HEK293 (cell line): ENCODE results near the gene HOMER1.

ENCODE experiments used
- CTCF ChIA-PET: fragments of 350-600 bp; formaldehyde crosslinking; extraction: SDS; loops from one replicate; lab custom pipeline; 2021; ENCODE audit warnings: antibody characterized with exemption; lab: Yijun Ruan, JAX
- POLR2A ChIA-PET: fragments of 300-600 bp; formaldehyde crosslinking; extraction: SDS; loops from one replicate; lab custom pipeline; 2020; ENCODE audit warnings: antibody characterized with exemption, inconsistent platforms; lab: Yijun Ruan, JAX
- H3K27ac ChIP-seq: fragments of 200-500 bp; sonication (Bioruptor generic); 2 replicates; pipeline ENCODE4 v1.5.1; 2014; ENCODE audit warnings: low read depth, low read length, control low read depth, inconsistent platforms; ENCODE audit errors: extremely low read depth
- H3K36me3 ChIP-seq, 2 experiments: fragments of 200-500 bp in 1 of 2; sonication (Bioruptor generic) in 1 of 2; 1 replicate in 1 of 2; 2 replicates in 1 of 2; pipeline ENCODE4 v1.5.1; 2014 to 2017; ENCODE audit warnings: inconsistent platforms in 2 of 2, low read length in 2 of 2; ENCODE audit not compliant: control insufficient read depth in 2 of 2, insufficient read depth in 1 of 2
- H3K4me1 ChIP-seq: fragments of 200-500 bp; sonication (Bioruptor generic); 2 replicates; pipeline ENCODE4 v1.5.1; 2014; ENCODE audit warnings: mild to moderate bottlenecking, low read length, inconsistent platforms; ENCODE audit not compliant: control insufficient read depth, insufficient read depth
- H3K4me3 ChIP-seq: 2 replicates; pipeline ENCODE4 v1.5.1; 2011; ENCODE audit warnings: low read depth, mild to moderate bottlenecking, control low read depth, low read length, moderate library complexity
- H3K9me3 ChIP-seq: fragments of 200-500 bp; sonication (Bioruptor generic); 2 replicates; pipeline ENCODE4 v1.5.1; 2014; ENCODE audit warnings: low read depth, low read length, inconsistent platforms; ENCODE audit not compliant: control insufficient read depth, insufficient read depth
- FEZF1 ChIP-seq: fragments of 450-650 bp; formaldehyde crosslinking; IDR thresholded peaks from 2 replicates; pipeline ENCODE4 v1.5.1; 2016; ENCODE audit warnings: missing biosample characterization, missing genetic modification characterization
- KLF10 ChIP-seq: fragments of 450-650 bp; IDR thresholded peaks from 2 replicates; pipeline ENCODE4 v1.5.1; 2018; ENCODE audit warnings: missing biosample characterization, mild to moderate bottlenecking, missing genetic modification characterization
- TRIM28 ChIP-seq: IDR thresholded peaks from 2 replicates; pipeline ENCODE4 v1.6.1; 2011; ENCODE audit warnings: low read length, control low read depth, borderline replicate concordance
- ZIC2 ChIP-seq: fragments of 450-650 bp; formaldehyde crosslinking; IDR thresholded peaks from 2 replicates; pipeline ENCODE4 v1.5.1; 2016; ENCODE audit warnings: missing biosample characterization, missing genetic modification characterization
- ZNF138 ChIP-seq: fragments of 450-650 bp; formaldehyde crosslinking; IDR thresholded peaks from 2 replicates; pipeline ENCODE4 v1.5.1; 2016; ENCODE audit warnings: missing biosample characterization, missing genetic modification characterization, borderline replicate concordance
- ZNF169 ChIP-seq: fragments of 450-650 bp; formaldehyde crosslinking; IDR thresholded peaks from 2 replicates; pipeline ENCODE4 v1.5.1; 2016; ENCODE audit warnings: missing biosample characterization, missing genetic modification characterization
- ZNF174 ChIP-seq: fragments of 450-650 bp; formaldehyde crosslinking; IDR thresholded peaks from 2 replicates; pipeline ENCODE4 v1.5.0; 2017; ENCODE audit warnings: missing biosample characterization, mild to moderate bottlenecking, missing genetic modification characterization
- ZNF175 ChIP-seq: fragments of 450-650 bp; formaldehyde crosslinking; IDR thresholded peaks from 2 replicates; pipeline ENCODE4 v1.5.1; 2016; ENCODE audit warnings: missing biosample characterization, missing genetic modification characterization
- ZNF184 ChIP-seq: fragments of 450-650 bp; IDR thresholded peaks from 2 replicates; pipeline ENCODE4 v1.5.1; 2018; ENCODE audit warnings: missing biosample characterization, mild to moderate bottlenecking, missing genetic modification characterization
- ZNF2 ChIP-seq: fragments of 450-650 bp; formaldehyde crosslinking; IDR thresholded peaks from 2 replicates; pipeline ENCODE4 v1.5.1; 2016; ENCODE audit warnings: missing biosample characterization, missing genetic modification characterization
- ZNF302 ChIP-seq: fragments of 450-650 bp; formaldehyde crosslinking; IDR thresholded peaks from 2 replicates; pipeline ENCODE4 v1.5.1; 2016; ENCODE audit warnings: missing biosample characterization, missing genetic modification characterization, low read depth
- ZNF311 ChIP-seq: fragments of 450-650 bp; formaldehyde crosslinking; IDR thresholded peaks from 2 replicates; pipeline ENCODE4 v1.5.1; 2017; ENCODE audit warnings: missing biosample characterization, missing genetic modification characterization, borderline replicate concordance
- ZNF510 ChIP-seq: fragments of 450-650 bp; formaldehyde crosslinking; IDR thresholded peaks from 2 replicates; pipeline ENCODE4 v1.5.1; 2018; ENCODE audit warnings: mild to moderate bottlenecking, missing genetic modification characterization, missing biosample characterization; ENCODE audit not compliant: insufficient replicate concordance
- ZNF549 ChIP-seq: fragments of 450-650 bp; IDR thresholded peaks from 2 replicates; pipeline ENCODE4 v1.5.1; 2018; ENCODE audit warnings: missing biosample characterization, missing genetic modification characterization, mild to moderate bottlenecking, inconsistent platforms, moderate library complexity
- ZNF571 ChIP-seq: fragments of 450-650 bp; formaldehyde crosslinking; IDR thresholded peaks from 2 replicates; pipeline ENCODE4 v1.5.0; 2017; ENCODE audit warnings: missing biosample characterization, missing genetic modification characterization
- ZNF629 ChIP-seq: fragments of 450-650 bp; formaldehyde crosslinking; IDR thresholded peaks from 2 replicates; pipeline ENCODE4 v1.5.1; 2017; ENCODE audit warnings: missing biosample characterization, missing genetic modification characterization
- ZNF660 ChIP-seq: fragments of 450-650 bp; IDR thresholded peaks from 2 replicates; pipeline ENCODE4 v1.5.1; 2018; ENCODE audit warnings: missing biosample characterization, mild to moderate bottlenecking, missing genetic modification characterization
- ZNF791 ChIP-seq: fragments of 450-650 bp; formaldehyde crosslinking; IDR thresholded peaks from 2 replicates; pipeline ENCODE4 v1.5.1; 2016; ENCODE audit warnings: missing biosample characterization, missing genetic modification characterization
- ZNF843 ChIP-seq: fragments of 450-650 bp; formaldehyde crosslinking; IDR thresholded peaks from 2 replicates; pipeline ENCODE4 v1.5.1; 2016; ENCODE audit warnings: missing biosample characterization, missing genetic modification characterization
- ZSCAN23 ChIP-seq: fragments of 450-650 bp; formaldehyde crosslinking; IDR thresholded peaks from 2 replicates; pipeline ENCODE4 v1.5.1; 2016; ENCODE audit warnings: missing biosample characterization, missing genetic modification characterization
- TF ChIP-seq, protein P1 (sequence below): fragments of 450-650 bp; formaldehyde crosslinking; IDR thresholded peaks from 2 replicates; pipeline ENCODE4 v1.5.1; 2016; ENCODE audit warnings: missing biosample characterization, missing genetic modification characterization
- TF ChIP-seq, protein P2 (sequence below): fragments of 450-650 bp; formaldehyde crosslinking; IDR thresholded peaks from 2 replicates; pipeline ENCODE4 v1.5.1; 2016; ENCODE audit warnings: missing biosample characterization, missing genetic modification characterization, low read depth
- TF ChIP-seq, protein P3 (sequence below): fragments of 450-650 bp; formaldehyde crosslinking; IDR thresholded peaks from 2 replicates; pipeline ENCODE4 v1.5.1; 2016; ENCODE audit warnings: missing biosample characterization, missing genetic modification characterization
- TF ChIP-seq, protein P4 (sequence below): fragments of 450-650 bp; formaldehyde crosslinking; IDR thresholded peaks from 2 replicates; pipeline ENCODE4 v1.5.1; 2017; ENCODE audit warnings: missing biosample characterization, missing genetic modification characterization
- TF ChIP-seq, protein P5 (sequence below): fragments of 450-650 bp; formaldehyde crosslinking; IDR thresholded peaks from 2 replicates; pipeline ENCODE4 v1.5.1; 2016; ENCODE audit warnings: missing biosample characterization, missing genetic modification characterization

Gene HOMER1

DNA sequence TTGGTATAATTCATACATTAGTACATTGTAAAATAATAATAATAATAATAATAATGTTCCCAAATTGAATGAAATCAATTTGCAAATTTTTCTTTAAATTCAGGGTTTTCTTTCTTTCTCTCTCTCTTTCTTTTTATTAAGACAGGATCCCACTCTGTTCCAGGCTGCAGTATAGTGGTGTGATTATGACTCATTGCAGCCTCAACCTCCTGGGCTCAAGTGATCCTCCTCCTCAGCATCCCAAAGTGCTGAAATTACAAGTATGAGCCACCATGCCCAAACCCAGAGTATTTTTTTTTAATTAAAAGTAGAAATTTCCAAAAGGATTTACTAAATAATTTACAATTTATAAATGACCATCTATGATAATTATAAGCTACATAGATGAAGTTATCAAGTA is 117.7 kb downstream of the HOMER1 start (continued):
- TF ChIP-seq, protein P1, sequence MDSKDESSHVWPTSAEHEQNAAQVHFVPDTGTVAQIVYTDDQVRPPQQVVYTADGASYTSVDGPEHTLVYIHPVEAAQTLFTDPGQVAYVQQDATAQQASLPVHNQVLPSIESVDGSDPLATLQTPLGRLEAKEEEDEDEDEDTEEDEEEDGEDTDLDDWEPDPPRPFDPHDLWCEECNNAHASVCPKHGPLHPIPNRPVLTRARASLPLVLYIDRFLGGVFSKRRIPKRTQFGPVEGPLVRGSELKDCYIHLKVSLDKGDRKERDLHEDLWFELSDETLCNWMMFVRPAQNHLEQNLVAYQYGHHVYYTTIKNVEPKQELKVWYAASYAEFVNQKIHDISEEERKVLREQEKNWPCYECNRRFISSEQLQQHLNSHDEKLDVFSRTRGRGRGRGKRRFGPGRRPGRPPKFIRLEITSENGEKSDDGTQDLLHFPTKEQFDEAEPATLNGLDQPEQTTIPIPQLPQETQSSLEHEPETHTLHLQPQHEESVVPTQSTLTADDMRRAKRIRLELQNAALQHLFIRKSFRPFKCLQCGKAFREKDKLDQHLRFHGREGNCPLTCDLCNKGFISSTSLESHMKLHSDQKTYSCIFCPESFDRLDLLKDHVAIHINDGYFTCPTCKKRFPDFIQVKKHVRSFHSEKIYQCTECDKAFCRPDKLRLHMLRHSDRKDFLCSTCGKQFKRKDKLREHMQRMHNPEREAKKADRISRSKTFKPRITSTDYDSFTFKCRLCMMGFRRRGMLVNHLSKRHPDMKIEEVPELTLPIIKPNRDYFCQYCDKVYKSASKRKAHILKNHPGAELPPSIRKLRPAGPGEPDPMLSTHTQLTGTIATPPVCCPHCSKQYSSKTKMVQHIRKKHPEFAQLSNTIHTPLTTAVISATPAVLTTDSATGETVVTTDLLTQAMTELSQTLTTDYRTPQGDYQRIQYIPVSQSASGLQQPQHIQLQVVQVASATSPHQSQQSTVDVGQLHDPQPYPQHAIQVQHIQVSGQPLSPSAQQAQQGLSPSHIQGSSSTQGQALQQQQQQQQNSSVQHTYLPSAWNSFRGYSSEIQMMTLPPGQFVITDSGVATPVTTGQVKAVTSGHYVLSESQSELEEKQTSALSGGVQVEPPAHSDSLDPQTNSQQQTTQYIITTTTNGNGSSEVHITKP (tag by site-specific recombination), result no peak
- no peak for TF ChIP-seq ZNF184

DNA sequence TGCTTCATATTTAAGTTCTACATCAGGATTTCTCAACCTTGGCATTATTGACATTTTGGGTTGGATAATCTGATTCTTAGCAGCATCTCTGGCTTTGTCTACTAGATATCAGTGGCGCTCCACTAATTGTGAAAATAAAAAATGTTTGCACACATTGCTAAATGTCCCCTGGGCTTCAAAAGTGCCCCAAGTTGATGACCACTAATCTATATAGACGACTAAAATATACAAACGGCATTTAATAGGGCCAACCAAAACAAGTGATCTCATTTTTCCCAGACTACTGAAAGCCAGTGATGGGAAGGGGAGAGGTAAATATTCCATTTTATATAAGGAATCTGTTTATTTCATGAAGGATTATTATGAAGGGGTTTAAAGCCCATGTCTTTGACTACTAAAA is 118.6 kb downstream of the HOMER1 start:
- CTCF ChIA-PET, result interaction anchor here (0.6 to 0.9 kb wide), 2 partner anchors 371 to 374 kb away, joined by 3 to 5 read pairs; no protein-coding TSS in a partner anchor
- POLR2A ChIA-PET, result no interaction called here
- no peak overlapping the region for H3K4me3 ChIP-seq
- H3K27ac ChIP-seq, result no peak overlapping the region
- no peaks in the 10 kb centered on the region for H3K9me3 ChIP-seq
- H3K36me3 ChIP-seq, result peaks cover 9 to 18% of the 10 kb centered on the region in 2 experiments
- peaks cover 5% of the 10 kb centered on the region for H3K4me1 ChIP-seq
- TF ChIP-seq ZNF629 (tag by site-specific recombination) (no peak), ZNF138 (tag by site-specific recombination) (no peak), ZNF2 (tag by site-specific recombination) (no peak), ZNF302 (tag by site-specific recombination) (no peak), ZNF174 (tag by site-specific recombination) (no peak), TRIM28 (no peak), ZNF311 (tag by site-specific recombination) (no peak), ZNF175 (tag by site-specific recombination) (no peak), ZIC2 (tag by site-specific recombination) (no peak), ZNF843 (peak; percentile 53; the same call in 1 of the 2 replicates), ZNF791 (tag by site-specific recombination) (no peak), ZNF549 (tag by site-specific recombination) (no peak), KLF10 (tag by site-specific recombination) (no peak), FEZF1 (tag by site-specific recombination) (peak; percentile 42), ZNF169 (tag by site-specific recombination) (no peak), ZSCAN23 (tag by site-specific recombination) (no peak), ZNF660 (tag by site-specific recombination) (0 out of 2 replicates have a peak, but pooled peaks have one; percentile 71), ZNF571 (tag by site-specific recombination) (no peak), ZNF510 (tag by site-specific recombination) (no peak)
- TF ChIP-seq, protein P2, sequence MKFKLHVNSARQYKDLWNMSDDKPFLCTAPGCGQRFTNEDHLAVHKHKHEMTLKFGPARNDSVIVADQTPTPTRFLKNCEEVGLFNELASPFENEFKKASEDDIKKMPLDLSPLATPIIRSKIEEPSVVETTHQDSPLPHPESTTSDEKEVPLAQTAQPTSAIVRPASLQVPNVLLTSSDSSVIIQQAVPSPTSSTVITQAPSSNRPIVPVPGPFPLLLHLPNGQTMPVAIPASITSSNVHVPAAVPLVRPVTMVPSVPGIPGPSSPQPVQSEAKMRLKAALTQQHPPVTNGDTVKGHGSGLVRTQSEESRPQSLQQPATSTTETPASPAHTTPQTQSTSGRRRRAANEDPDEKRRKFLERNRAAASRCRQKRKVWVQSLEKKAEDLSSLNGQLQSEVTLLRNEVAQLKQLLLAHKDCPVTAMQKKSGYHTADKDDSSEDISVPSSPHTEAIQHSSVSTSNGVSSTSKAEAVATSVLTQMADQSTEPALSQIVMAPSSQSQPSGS (tag by site-specific recombination), result no peak
- TF ChIP-seq, protein P3, sequence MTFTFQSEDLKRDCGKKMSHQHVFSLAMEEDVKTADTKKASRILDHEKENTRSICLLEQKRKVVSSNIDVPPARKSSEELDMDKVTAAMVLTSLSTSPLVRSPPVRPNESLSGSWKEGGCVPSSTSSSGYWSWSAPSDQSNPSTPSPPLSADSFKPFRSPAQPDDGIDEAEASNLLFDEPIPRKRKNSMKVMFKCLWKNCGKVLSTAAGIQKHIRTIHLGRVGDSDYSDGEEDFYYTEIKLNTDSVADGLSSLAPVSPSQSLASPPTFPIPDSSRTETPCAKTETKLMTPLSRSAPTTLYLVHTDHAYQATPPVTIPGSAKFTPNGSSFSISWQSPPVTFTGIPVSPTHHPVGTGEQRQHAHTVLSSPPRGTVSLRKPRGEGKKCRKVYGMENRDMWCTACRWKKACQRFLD (tag by site-specific recombination), result no peak
- TF ChIP-seq, protein P1 (tag by site-specific recombination), result peak; percentile 57; the same call in 1 of the 2 replicates
- TF ChIP-seq, protein P4, sequence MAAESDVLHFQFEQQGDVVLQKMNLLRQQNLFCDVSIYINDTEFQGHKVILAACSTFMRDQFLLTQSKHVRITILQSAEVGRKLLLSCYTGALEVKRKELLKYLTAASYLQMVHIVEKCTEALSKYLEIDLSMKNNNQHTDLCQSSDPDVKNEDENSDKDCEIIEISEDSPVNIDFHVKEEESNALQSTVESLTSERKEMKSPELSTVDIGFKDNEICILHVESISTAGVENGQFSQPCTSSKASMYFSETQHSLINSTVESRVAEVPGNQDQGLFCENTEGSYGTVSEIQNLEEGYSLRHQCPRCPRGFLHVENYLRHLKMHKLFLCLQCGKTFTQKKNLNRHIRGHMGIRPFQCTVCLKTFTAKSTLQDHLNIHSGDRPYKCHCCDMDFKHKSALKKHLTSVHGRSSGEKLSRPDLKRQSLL (tag by site-specific recombination), result no peak
- TF ChIP-seq, protein P5, sequence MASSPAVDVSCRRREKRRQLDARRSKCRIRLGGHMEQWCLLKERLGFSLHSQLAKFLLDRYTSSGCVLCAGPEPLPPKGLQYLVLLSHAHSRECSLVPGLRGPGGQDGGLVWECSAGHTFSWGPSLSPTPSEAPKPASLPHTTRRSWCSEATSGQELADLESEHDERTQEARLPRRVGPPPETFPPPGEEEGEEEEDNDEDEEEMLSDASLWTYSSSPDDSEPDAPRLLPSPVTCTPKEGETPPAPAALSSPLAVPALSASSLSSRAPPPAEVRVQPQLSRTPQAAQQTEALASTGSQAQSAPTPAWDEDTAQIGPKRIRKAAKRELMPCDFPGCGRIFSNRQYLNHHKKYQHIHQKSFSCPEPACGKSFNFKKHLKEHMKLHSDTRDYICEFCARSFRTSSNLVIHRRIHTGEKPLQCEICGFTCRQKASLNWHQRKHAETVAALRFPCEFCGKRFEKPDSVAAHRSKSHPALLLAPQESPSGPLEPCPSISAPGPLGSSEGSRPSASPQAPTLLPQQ (tag by site-specific recombination), result 0 out of 2 replicates have a peak, but pooled peaks have one; percentile 12
